ENCODE results near the gene RPP14.
"Not testable (repeated sequence)": the region's sequence is repeated elsewhere in the genome, so short reads cannot be mapped to it uniquely, and the experiment has no call there.

RPP14 gene

GRCh38 chr3:58333206-58334012 lies 27.4 kb downstream of the RPP14 start:
- peak; percentile 41 for DNase-seq

GRCh38 chr3:58334013-58334321 lies 27.9 kb downstream of the RPP14 start:
- no peak for DNase-seq

GRCh38 chr3:58334506-58334884 lies 28.4 kb downstream of the RPP14 start:
- DNase-seq, result no peak

DNA sequence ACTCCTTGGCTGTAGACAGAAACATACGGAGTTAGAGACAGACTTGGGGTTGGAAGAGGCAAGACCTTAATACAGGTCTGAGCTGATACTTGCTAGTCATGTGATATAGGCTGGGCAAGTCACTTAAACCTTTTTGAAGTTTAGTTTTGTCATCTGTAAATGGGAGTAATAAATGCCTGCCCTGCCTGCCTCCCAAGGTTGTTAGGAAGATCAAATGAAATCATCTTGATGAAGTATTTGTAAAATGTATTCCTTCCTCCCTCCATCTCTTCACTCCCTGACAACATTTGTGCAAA lies 29.6 kb downstream of the RPP14 start:
- no peak for DNase-seq

- peak; percentile 94 for DNase-seq
These were observed 30.3 kb downstream of the RPP14 start for GRCh38 chr3:58336135-58336882.

GRCh38 chr3:58337190-58337589 lies 31.1 kb downstream of the RPP14 start:
- DNase-seq, result no peak

GRCh38 chr3:58339146-58339545 lies 33.1 kb downstream of the RPP14 start:
- DNase-seq, result not testable (repeated sequence)

- no peak for DNase-seq
These were observed 34.7 kb downstream of the RPP14 start for GRCh38 chr3:58340594-58341244.

DNA sequence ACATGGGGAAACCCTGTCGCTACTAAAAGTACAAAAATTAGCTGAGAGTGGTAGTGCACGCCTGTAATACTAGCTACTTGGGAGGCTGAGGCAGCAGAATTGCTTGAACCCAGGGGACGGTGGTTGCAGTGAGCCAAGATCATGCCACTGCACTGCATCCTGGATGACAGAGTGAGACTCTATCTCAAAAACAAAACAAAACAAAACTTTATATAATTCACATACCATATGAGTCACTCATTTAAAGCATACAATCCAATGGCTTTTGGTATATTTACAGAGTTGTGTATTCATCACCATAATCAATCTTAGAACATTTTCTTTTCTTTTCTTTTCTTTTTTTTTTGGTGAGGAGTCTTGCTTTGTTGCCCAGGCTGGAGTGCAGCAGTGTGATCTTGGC lies 35.3 kb downstream of the RPP14 start:
- peak; percentile 52 for DNase-seq

DNA sequence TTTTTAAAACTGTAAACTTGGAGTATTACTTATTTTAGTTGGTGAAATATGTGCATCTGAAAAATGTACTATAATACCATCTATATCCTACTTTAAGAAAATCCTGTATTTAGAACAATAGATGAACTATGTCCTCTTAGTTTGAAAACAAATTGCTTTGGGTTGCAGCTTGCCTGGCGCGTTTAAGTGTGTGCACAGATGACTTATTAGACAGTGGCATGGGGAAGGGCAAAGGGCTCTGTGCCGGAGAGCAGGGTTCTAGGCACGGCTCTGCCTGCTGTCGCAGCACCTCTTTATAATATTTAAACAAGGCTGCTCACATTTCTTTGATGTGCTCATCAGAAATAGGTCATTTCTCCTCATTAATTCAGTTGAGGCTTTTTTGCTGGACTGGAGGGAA lies 36.6 kb downstream of the RPP14 start:
- no peak for DNase-seq

DNA sequence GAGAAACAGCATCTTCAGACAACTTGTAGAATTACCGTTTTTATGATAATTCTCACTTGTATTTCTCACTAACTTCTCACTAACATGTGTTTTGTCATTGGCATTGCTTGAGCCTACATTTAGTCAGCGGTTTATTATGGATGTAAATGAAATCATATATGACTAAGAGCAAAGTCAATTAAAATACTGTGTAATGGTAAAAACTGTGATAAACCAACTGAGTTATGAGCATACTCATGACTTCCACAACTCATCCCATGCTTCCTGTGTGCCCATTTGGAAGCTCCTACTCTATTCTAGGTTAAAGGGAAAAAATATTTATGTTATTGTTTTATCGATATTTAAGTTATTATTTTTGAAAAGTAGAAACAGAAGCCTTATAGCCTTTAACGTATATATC lies 39.4 kb downstream of the RPP14 start:
- DNase-seq, result peak; percentile 47

GRCh38 chr3:58346368-58346767 lies 40.3 kb downstream of the RPP14 start:
- no peak for DNase-seq

- DNase-seq, result no peak
These were observed 41.9 kb downstream of the RPP14 start for GRCh38 chr3:58347984-58348383.

GRCh38 chr3:58349792-58350626 lies 44.0 kb downstream of the RPP14 start:
- no peak for DNase-seq

DNA sequence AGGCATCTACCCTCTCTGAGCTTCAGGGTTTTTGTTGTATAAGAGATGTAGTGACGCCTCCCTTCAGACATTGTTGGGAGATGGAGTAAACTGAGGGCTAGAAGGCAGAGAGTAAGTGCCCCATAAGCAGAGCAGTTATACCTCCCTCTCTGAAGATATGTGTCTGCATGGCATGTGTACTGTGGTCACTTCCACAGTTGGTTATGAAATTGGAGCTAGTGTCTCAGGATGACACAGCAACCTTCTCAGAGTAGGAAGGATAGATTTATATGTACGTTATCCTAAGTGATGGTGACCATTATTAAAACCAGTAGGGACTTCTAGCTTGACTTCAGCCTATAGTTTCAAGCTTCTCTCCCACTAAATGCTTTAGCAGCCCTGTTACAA lies 44.6 kb downstream of the RPP14 start:
- DNase-seq, result peak; percentile 32

- DNase-seq, result no peak
These were observed 45.9 kb downstream of the RPP14 start for GRCh38 chr3:58351920-58352319.

DNA sequence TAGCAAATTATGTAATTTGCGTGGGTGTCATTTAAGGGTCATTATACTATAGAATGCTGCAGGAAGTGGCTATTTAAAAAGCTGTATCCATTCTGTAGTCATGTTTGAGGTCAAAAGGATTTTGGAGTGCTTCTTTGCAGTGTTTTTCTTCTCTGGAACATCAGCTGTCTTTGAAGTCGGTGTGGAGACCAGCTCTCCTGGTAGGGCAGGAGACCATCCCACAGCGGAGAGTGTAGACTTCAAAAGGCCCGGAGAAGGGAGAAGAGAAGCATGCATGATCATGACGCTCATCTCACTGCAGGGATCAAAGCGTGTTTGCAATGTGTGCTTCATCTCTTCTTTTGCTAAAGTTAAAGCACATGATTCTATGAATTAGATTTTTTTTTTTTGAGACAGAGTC lies 46.6 kb downstream of the RPP14 start:
- DNase-seq, result no peak

GRCh38 chr3:58353722-58354553 lies 47.9 kb downstream of the RPP14 start:
- DNase-seq, result peak; percentile 22

DNA sequence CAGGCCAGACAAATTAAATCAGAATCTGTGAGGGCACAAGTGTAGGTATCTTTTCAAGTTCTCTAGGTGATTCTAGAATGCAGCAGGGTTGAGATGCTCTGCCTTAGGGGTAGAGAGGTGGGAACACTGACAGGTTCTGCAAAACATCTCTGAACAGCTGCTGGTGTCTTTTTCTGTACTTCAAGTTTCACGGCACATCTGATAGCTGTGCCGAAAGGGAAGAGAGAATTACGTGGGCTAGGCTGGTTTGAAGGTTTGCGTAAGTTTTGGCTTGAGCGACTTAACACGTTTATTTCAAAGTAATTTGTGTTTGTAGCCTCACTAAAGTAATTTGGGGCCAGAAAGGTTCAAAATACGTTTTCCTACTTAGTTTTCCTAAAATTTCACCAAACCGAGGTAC lies 49.1 kb downstream of the RPP14 start:
- no peak for DNase-seq

GRCh38 chr3:58356054-58356453 lies 50.0 kb downstream of the RPP14 start:
- DNase-seq, result no peak

DNA sequence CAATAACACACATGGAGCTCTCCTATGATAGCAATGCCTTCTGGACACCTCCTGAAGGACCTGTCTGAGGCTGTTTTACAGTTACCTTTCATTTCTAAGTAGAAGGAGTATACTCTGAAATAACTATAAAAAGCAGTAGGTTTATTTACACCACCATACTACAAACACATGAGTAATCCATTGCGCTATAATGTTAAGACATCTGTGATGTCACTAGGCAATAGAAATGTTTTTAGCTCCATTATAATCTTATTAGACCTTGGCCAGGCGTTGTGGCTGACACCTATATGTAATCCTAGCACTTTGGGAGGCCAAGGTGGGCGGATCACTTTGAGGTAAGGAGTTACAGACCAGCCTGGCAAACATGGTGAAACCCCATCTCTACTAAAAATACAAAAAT lies 51.4 kb downstream of the RPP14 start:
- DNase-seq, result peak; percentile 25

DNA sequence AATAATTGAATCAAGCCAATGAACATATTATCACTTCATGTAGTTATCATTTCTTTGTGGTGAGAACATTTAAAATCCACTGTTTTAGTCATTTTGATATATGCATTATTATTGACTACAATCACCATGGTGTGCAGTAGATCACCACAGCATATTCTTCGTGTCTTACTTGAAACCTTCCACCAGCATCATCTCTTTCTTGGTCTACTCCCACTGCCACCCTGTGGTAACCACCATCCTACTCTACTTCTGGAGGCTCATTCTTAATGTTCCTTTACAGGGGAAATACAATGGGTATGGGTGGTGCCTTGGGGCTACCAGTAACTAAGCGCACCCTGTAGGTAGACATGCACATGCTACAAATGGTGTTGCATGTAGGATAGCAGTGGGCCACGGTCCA lies 52.0 kb downstream of the RPP14 start:
- DNase-seq, result no peak

GRCh38 chr3:58358808-58359207 lies 52.8 kb downstream of the RPP14 start:
- no peak for DNase-seq

Data from HCEC 1CT (cell line).